PC-3 (cell line): ENCODE data around the gene IL31RA.

Source experiments
- CTCF ChIP-seq: fragments of 300-600 bp; sonication (generic); conservative IDR thresholded peaks from 2 replicates; pipeline ENCODE4 v1.5.1; 2017; ENCODE audit warnings: antibody characterized with exemption, low read depth, mild to moderate bottlenecking, low read length
- EZH2 ChIP-seq: fragments of 300-600 bp; sonication (generic); IDR thresholded peaks from one replicate; pipeline ENCODE4 v1.6.1; 2017; ENCODE audit warnings: antibody characterized with exemption, mild to moderate bottlenecking, low read length; ENCODE audit not compliant: unreplicated experiment
- EZH2phosphoT487 ChIP-seq: fragments of 300-600 bp; sonication (generic); IDR thresholded peaks from 2 replicates; pipeline ENCODE4 v1.6.1; 2018; ENCODE audit warnings: mild to moderate bottlenecking, antibody characterized with exemption, low read length, borderline replicate concordance

- TF ChIP-seq CTCF = no peak
- no peak for TF ChIP-seq EZH2phosphoT487
- TF ChIP-seq EZH2 = no peak
Measured at GRCh38 chr5:55856516-55857246, 5.5 kb downstream of the IL31RA start.
